Neural cell (in vitro differentiated cells): ENCODE measurements around the gene HSP90AA1. TPM values are rescaled to one million over a fixed set of nuclear protein-coding genes. Genes with fewer than 3 reads are reported as not detected.
"Not testable (repeated sequence)": the region's sequence is repeated elsewhere in the genome, so short reads cannot be mapped to it uniquely, and the experiment has no call there.

Source experiments
- H2AFZ ChIP-seq: fragments of 200-600, 300-800 bp; sonication (generic), shearing (Covaris generic); 2 replicates; pipeline ENCODE4 v1.6.0; 2014; ENCODE audit warnings: low read depth, mild to moderate bottlenecking, antibody characterized with exemption, low read length, moderate library complexity
- H3F3A ChIP-seq: fragments of 200-600 bp; shearing (Covaris generic); 2 replicates; pipeline ENCODE4 v1.6.1; 2016; ENCODE audit warnings: mild to moderate bottlenecking, moderate library complexity, mixed read lengths, antibody characterized with exemption, low read length; ENCODE audit not compliant: insufficient read depth, poor library complexity, severe bottlenecking
- H3K27ac ChIP-seq: fragments of 200-600, 300-800 bp; sonication (generic), shearing (Covaris generic); 2 replicates; pipeline ENCODE4 v1.5.1; 2014; ENCODE audit warnings: mild to moderate bottlenecking, low read length, moderate library complexity
- H3K27me3 ChIP-seq: fragments of 300-800, 200-600 bp; sonication (generic), shearing (Covaris generic); 2 replicates; pipeline ENCODE4 v1.6.0; 2014; ENCODE audit warnings: mild to moderate bottlenecking, low read depth, low read length, moderate library complexity; ENCODE audit not compliant: insufficient read depth
- H3K36me3 ChIP-seq: fragments of 300-800, 200-600 bp; sonication (generic), shearing (Covaris generic); 2 replicates; pipeline ENCODE4 v1.5.1; 2014; ENCODE audit warnings: mild to moderate bottlenecking, antibody characterized with exemption, low read length, moderate library complexity; ENCODE audit not compliant: insufficient read depth
- H3K4me2 ChIP-seq: fragments of 300-800, 200-600 bp; sonication (generic), shearing (Covaris generic); 2 replicates; pipeline ENCODE4 v1.6.0; 2014; ENCODE audit warnings: mild to moderate bottlenecking, low read length
- H3K4me3 ChIP-seq: fragments of 300-800, 200-600 bp; sonication (generic), shearing (Covaris generic); 2 replicates; pipeline ENCODE4 v1.5.1; 2014; ENCODE audit warnings: mild to moderate bottlenecking, low read length, moderate library complexity
- H3K79me2 ChIP-seq: fragments of 200-600 bp; shearing (Covaris generic); replicated peaks from 2 replicates; pipeline ENCODE4 v1.6.0; 2014; ENCODE audit warnings: mild to moderate bottlenecking, low read length, moderate library complexity; ENCODE audit not compliant: insufficient read depth
- H3K9ac ChIP-seq: fragments of 300-800, 200-600 bp; sonication (generic), shearing (Covaris generic); 2 replicates; pipeline ENCODE4 v1.6.1; 2016; ENCODE audit warnings: mild to moderate bottlenecking, low read length, mixed read lengths
- H3K9me2 ChIP-seq: fragments of 200-600 bp; shearing (Covaris generic); 2 replicates; pipeline ENCODE4 v1.6.1; 2016; ENCODE audit warnings: mild to moderate bottlenecking, low read length, mixed read lengths; ENCODE audit not compliant: insufficient read depth
- H3K9me3 ChIP-seq: fragments of 200-600, 300-800 bp; sonication (generic), shearing (Covaris generic); 2 replicates; pipeline ENCODE4 v1.6.1; 2016; ENCODE audit warnings: mild to moderate bottlenecking, mixed run types, low read length, moderate library complexity, mixed read lengths
- H4K20me1 ChIP-seq: fragments of 200-600 bp; shearing (Covaris generic); 2 replicates; pipeline ENCODE4 v1.6.1; 2016; ENCODE audit warnings: mild to moderate bottlenecking, mixed run types; ENCODE audit not compliant: insufficient read depth
- EP300 ChIP-seq: fragments of 450-650 bp; conservative IDR thresholded peaks from 2 replicates; pipeline ENCODE4 v1.6.1; 2014; ENCODE audit warnings: antibody characterized with exemption, mild to moderate bottlenecking, moderate library complexity; ENCODE audit not compliant: poor library complexity, severe bottlenecking
- EZH2 ChIP-seq: fragments of 200-600, 300-800 bp; shearing (Covaris generic), sonication (generic); IDR thresholded peaks from 2 replicates; pipeline ENCODE4 v1.6.1; 2014; ENCODE audit warnings: antibody characterized with exemption, low read length, borderline replicate concordance, mild to moderate bottlenecking; ENCODE audit not compliant: insufficient read depth, poor library complexity, severe bottlenecking
- MXI1 ChIP-seq: fragments of 450-650 bp; conservative IDR thresholded peaks from 2 replicates; pipeline ENCODE4 v1.6.1; 2014; ENCODE audit warnings: antibody characterized with exemption, mild to moderate bottlenecking; ENCODE audit not compliant: poor library complexity, severe bottlenecking
- POLR2AphosphoS5 ChIP-seq: IDR thresholded peaks from 2 replicates; pipeline ENCODE4 v1.6.1; 2012
- RAD21 ChIP-seq: fragments of 450-650 bp; conservative IDR thresholded peaks from 2 replicates; pipeline ENCODE4 v1.6.1; 2014; ENCODE audit warnings: antibody characterized with exemption, mild to moderate bottlenecking, moderate library complexity
- REST ChIP-seq: IDR thresholded peaks from 2 replicates; pipeline ENCODE4 v1.6.1; 2012; ENCODE audit warnings: borderline replicate concordance
- SMC3 ChIP-seq: fragments of 450-650 bp; conservative IDR thresholded peaks from 2 replicates; pipeline ENCODE4 v1.6.1; 2014; ENCODE audit warnings: antibody characterized with exemption, mild to moderate bottlenecking, moderate library complexity; ENCODE audit not compliant: poor library complexity
- TAF1 ChIP-seq: IDR thresholded peaks from 2 replicates; pipeline ENCODE4 v1.6.1; 2012; ENCODE audit warnings: low read depth
- polyA plus RNA-seq: library from polyadenylated mRNA; depleted of rRNA; stranded (reverse); fragments of >200 nt; gene quantifications from 2 replicates; pipeline ENCODE4 v1.2.3, GENCODE V29; 2014
- TF ChIP-seq, protein P1 (sequence below): fragments of 450-650 bp; IDR thresholded peaks from 2 replicates; pipeline ENCODE4 v1.5.1; 2014; ENCODE audit warnings: antibody characterized with exemption, mild to moderate bottlenecking, moderate library complexity; ENCODE audit not compliant: poor library complexity, severe bottlenecking

Gene HSP90AA1
- polyA plus RNA-seq, 1 donor from 2014 or later: 206 TPM

DNA sequence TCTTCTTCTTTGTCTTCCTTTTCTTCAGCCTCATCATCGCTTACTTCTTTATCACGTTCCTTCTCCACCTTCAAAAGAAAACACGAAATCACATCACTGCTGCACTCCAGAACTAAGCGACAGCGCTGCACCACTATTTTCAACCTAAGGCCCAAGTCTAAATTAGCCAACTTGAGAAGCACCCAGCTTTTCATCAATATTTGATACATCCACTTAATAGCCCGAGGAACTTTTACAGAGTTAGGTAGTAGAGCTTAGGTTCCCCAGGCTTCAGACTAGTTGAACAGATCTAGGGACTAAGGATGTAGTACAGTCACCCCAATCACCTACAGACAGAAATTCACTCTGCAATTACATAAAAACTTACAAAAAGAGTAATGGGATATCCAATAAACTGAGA, 1.9 kb downstream of the HSP90AA1 start:
- Histone ChIP-seq H3K79me2 (peaks cover 22% of the 10 kb centered on the region), H3K27me3 (no peaks in the 10 kb centered on the region), H3K4me3 (peak overlapping the region; percentile 83), H4K20me1 (no peaks in the 10 kb centered on the region), H3K27ac (no peak overlapping the region), H3K4me2 (peak overlapping the region; percentile 87), H3K9me3 (no peaks in the 10 kb centered on the region), H3K36me3 (peaks cover 8% of the 10 kb centered on the region), H3K9me2 (no peaks in the 10 kb centered on the region), H3K9ac (no peak overlapping the region), H3F3A (no peaks in the 10 kb centered on the region), H2AFZ (no peak overlapping the region)
- TF ChIP-seq TAF1 (no peak), MXI1 (no peak)

DNA sequence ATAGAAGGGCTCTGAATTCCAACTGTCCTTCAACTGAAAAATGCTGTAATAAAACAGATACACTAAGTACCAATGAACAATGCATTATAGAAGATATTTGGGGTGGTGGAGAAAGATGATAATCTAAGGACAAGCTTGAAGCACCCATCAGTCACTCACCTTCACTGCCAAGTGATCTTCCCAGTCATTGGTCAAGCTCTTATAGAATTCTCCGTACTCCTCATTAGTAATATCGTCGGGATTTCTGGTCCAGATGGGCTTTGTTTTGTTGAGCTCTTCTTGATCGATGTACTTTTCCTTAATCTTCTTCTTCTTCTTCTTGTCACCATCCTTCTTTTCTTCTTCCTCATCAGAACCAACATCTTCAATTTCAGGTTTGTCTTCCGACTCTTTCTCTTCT, 2.3 kb downstream of the HSP90AA1 start:
- H4K20me1 ChIP-seq, H3K9me3 ChIP-seq, H3K27me3 ChIP-seq, H3K9ac ChIP-seq, H3K36me3 ChIP-seq, H3F3A ChIP-seq, H2AFZ ChIP-seq, H3K27ac ChIP-seq, H3K9me2 ChIP-seq: not testable (repeated sequence)
- H3K4me3 ChIP-seq: peak overlapping the region; percentile 83
- peaks cover 22% of the 10 kb centered on the region for H3K79me2 ChIP-seq
- H3K4me2 ChIP-seq: peak overlapping the region; percentile 87

- Histone ChIP-seq H3K36me3 (peaks cover 8% of the 10 kb centered on the region), H2AFZ (no peak overlapping the region), H3K9ac (no peak overlapping the region), H3K9me3 (no peaks in the 10 kb centered on the region), H3K27ac (no peak overlapping the region), H3K4me3 (no peak overlapping the region), H3K9me2 (no peaks in the 10 kb centered on the region), H4K20me1 (no peaks in the 10 kb centered on the region), H3K27me3 (no peaks in the 10 kb centered on the region), H3F3A (no peaks in the 10 kb centered on the region), H3K79me2 (peaks cover 22% of the 10 kb centered on the region), H3K4me2 (no peak overlapping the region)
- no peak for TF ChIP-seq EP300
- no peak for TF ChIP-seq RAD21
- TF ChIP-seq SMC3: no peak
- TF ChIP-seq MXI1: no peak
- TF ChIP-seq EZH2: no peak
- TF ChIP-seq POLR2AphosphoS5: no peak
- TF ChIP-seq TAF1: no peak
- TF ChIP-seq REST: no peak
- TF ChIP-seq, protein P1, sequence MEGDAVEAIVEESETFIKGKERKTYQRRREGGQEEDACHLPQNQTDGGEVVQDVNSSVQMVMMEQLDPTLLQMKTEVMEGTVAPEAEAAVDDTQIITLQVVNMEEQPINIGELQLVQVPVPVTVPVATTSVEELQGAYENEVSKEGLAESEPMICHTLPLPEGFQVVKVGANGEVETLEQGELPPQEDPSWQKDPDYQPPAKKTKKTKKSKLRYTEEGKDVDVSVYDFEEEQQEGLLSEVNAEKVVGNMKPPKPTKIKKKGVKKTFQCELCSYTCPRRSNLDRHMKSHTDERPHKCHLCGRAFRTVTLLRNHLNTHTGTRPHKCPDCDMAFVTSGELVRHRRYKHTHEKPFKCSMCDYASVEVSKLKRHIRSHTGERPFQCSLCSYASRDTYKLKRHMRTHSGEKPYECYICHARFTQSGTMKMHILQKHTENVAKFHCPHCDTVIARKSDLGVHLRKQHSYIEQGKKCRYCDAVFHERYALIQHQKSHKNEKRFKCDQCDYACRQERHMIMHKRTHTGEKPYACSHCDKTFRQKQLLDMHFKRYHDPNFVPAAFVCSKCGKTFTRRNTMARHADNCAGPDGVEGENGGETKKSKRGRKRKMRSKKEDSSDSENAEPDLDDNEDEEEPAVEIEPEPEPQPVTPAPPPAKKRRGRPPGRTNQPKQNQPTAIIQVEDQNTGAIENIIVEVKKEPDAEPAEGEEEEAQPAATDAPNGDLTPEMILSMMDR: no peak
Measured at GRCh38 chr14:102081231-102082080, 5.4 kb downstream of the HSP90AA1 start.
